Activated B cell treated with CpG ODN at 0.5 μM for 24 hours (primary cell): Measurements from ENCODE around the gene RBP4. TPM values are rescaled to one million over a fixed set of nuclear protein-coding genes. Genes with fewer than 3 reads are reported as not detected.

Source experiments
- ATAC-seq: fragments of 200-7000 bp; cut with Tn5 transposase; one replicate; pipeline ENCODE4 v1.10.0; 2021; ENCODE audit warnings: low read depth, mild to moderate bottlenecking, moderate library complexity
- CTCF ChIA-PET: fragments of 350-600 bp; sonication (Branson Sonifier 250); formaldehyde crosslinking; loops from one replicate; lab custom pipeline; 2021; ENCODE audit warnings: antibody characterized with exemption; lab: Charles Lee
- POLR2A ChIA-PET: fragments of 350-600 bp; sonication (Branson Sonifier 250); formaldehyde crosslinking; loops from one replicate; lab custom pipeline; 2021; ENCODE audit warnings: antibody characterized with exemption; lab: Charles Lee
- DNase-seq: peaks from one replicate; pipeline ENCODE4 v3.0.0; 2022
- H3K27ac Mint-ChIP-seq: one replicate; pipeline ENCODE4 v1.8.0; 2020; ENCODE audit warnings: mixed read lengths
- H3K27me3 Mint-ChIP-seq: one replicate; pipeline ENCODE4 v1.8.0; 2021; ENCODE audit warnings: mixed read lengths
- H3K36me3 Mint-ChIP-seq: one replicate; pipeline ENCODE4 v1.8.0; 2021; ENCODE audit warnings: low read depth, mixed read lengths
- H3K4me1 Mint-ChIP-seq: one replicate; pipeline ENCODE4 v1.8.0; 2021; ENCODE audit warnings: mixed read lengths
- H3K4me3 Mint-ChIP-seq: one replicate; pipeline ENCODE4 v1.8.0; 2020; ENCODE audit warnings: mild to moderate bottlenecking, mixed read lengths
- H3K9me3 Mint-ChIP-seq: one replicate; pipeline ENCODE4 v1.8.0; 2020; ENCODE audit warnings: mixed read lengths
- intact Hi-C: fragments of 100-400 bp; cut with micrococcal nuclease; formaldehyde crosslinking; loops from one replicate; pipeline ENCODE4 v1.15.1; 2024
- total RNA-seq: library from RNA; stranded (reverse); gene quantifications from 2 replicates; pipeline ENCODE4 v1.2.3, GENCODE V29; 2022
- TF ChIP-seq, protein P1 (sequence below): fragments of 200-600 bp; IDR thresholded peaks from one replicate; pipeline ENCODE4 v1.8.0; 2022; ENCODE audit warnings: antibody characterized with exemption, mild to moderate bottlenecking

Gene RBP4
- total RNA-seq, 1 donor from 2014 or later, result not detected

DNA sequence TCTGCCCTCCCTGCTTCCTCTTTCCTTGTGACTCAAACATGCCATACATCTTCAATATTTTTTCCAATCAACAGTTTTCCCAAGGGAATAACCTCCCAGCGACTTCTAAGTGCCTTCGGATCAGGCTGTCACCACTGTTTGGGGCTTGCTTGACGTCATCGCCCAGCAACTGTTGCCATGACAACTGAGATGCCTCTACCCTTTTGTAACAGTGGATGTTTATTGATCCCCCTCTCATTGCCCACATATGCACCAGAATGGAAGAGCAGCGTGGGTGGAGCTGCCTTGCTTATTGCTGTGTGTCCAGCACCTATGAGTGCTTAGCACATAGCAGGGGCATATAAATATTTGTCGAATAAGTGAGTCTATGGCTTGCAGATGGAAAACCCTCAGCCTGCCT lies 20.2 kb downstream of the RBP4 start:
- TF ChIP-seq, protein P1, sequence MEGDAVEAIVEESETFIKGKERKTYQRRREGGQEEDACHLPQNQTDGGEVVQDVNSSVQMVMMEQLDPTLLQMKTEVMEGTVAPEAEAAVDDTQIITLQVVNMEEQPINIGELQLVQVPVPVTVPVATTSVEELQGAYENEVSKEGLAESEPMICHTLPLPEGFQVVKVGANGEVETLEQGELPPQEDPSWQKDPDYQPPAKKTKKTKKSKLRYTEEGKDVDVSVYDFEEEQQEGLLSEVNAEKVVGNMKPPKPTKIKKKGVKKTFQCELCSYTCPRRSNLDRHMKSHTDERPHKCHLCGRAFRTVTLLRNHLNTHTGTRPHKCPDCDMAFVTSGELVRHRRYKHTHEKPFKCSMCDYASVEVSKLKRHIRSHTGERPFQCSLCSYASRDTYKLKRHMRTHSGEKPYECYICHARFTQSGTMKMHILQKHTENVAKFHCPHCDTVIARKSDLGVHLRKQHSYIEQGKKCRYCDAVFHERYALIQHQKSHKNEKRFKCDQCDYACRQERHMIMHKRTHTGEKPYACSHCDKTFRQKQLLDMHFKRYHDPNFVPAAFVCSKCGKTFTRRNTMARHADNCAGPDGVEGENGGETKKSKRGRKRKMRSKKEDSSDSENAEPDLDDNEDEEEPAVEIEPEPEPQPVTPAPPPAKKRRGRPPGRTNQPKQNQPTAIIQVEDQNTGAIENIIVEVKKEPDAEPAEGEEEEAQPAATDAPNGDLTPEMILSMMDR, result no peak
- POLR2A ChIA-PET, result no interaction called here
- no peak for ATAC-seq
- H3K4me3 Mint-ChIP-seq, result no peak overlapping the region
- CTCF ChIA-PET, result no interaction called here
- no peaks in the 10 kb centered on the region for H3K36me3 Mint-ChIP-seq
- H3K27me3 Mint-ChIP-seq, result peaks cover 10% of the 10 kb centered on the region
- DNase-seq, result no peak
- H3K27ac Mint-ChIP-seq, result no peak overlapping the region
- intact Hi-C loops, result no loop called here
- peaks cover 12% of the 10 kb centered on the region for H3K9me3 Mint-ChIP-seq
- H3K4me1 Mint-ChIP-seq, result no peaks in the 10 kb centered on the region

GRCh38 chr10:93579985-93580711 lies 20.9 kb downstream of the RBP4 start:
- H3K27me3 Mint-ChIP-seq, result peaks cover 10% of the 10 kb centered on the region
- ChIA-PET POLR2A (no interaction called here), CTCF (no interaction called here)
- H3K9me3 Mint-ChIP-seq, result peaks cover 12% of the 10 kb centered on the region
- no peak for ATAC-seq
- no peak for DNase-seq
- H3K4me3 Mint-ChIP-seq, result no peak overlapping the region
- H3K36me3 Mint-ChIP-seq, result no peaks in the 10 kb centered on the region
- TF ChIP-seq, protein P1, result no peak
- H3K27ac Mint-ChIP-seq, result no peak overlapping the region
- intact Hi-C loops, result no loop called here
- no peaks in the 10 kb centered on the region for H3K4me1 Mint-ChIP-seq

- DNase-seq, result no peak
- Mint-ChIP-seq H3K36me3 (no peaks in the 10 kb centered on the region), H3K4me1 (no peaks in the 10 kb centered on the region), H3K27me3 (peaks cover 10% of the 10 kb centered on the region), H3K27ac (no peak overlapping the region), H3K9me3 (peaks cover 12% of the 10 kb centered on the region), H3K4me3 (no peak overlapping the region)
- no peak for ATAC-seq
- ChIA-PET CTCF (no interaction called here), POLR2A (no interaction called here)
- intact Hi-C loops, result no loop called here
- TF ChIP-seq, protein P1, result no peak
Measured at GRCh38 chr10:93579089-93579488, 21.9 kb downstream of the RBP4 start.

- TF ChIP-seq, protein P1, result no peak
- Mint-ChIP-seq H3K27me3 (peaks cover 15% of the 10 kb centered on the region), H3K9me3 (peaks cover 12% of the 10 kb centered on the region), H3K4me3 (no peak overlapping the region), H3K4me1 (peaks cover 3% of the 10 kb centered on the region), H3K36me3 (no peaks in the 10 kb centered on the region), H3K27ac (no peak overlapping the region)
- intact Hi-C loops, result no loop called here
- ATAC-seq (no peak), DNase-seq (no peak)
- ChIA-PET POLR2A (no interaction called here), CTCF (no interaction called here)
Measured at GRCh38 chr10:93577565-93577964, 23.5 kb downstream of the RBP4 start.

DNA sequence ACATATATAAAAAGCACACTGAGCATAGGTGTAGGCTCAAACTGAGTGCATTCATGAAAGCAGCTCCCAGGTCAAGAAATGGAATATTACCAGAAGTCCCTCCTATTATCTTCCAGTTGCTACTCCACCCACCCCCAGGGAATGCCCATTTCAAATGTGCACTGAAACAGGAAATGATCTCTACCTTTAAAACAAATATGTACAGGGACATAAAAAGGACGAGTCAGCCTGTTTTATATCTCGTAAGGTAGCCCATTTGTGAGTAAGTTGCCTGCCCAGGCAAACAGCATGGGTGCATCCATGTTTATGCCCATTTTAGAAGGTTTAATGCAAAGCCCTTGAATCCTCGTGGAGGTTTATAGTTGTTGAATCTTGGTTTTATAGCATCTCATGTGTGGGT lies 24.1 kb downstream of the RBP4 start:
- intact Hi-C loops, result no loop called here
- TF ChIP-seq, protein P1, result no peak
- ChIA-PET CTCF (no interaction called here), POLR2A (no interaction called here)
- H3K9me3 Mint-ChIP-seq, result peaks cover 12% of the 10 kb centered on the region
- ATAC-seq (no peak), DNase-seq (no peak)
- no peaks in the 10 kb centered on the region for H3K36me3 Mint-ChIP-seq
- peaks cover 3% of the 10 kb centered on the region for H3K4me1 Mint-ChIP-seq
- H3K27ac Mint-ChIP-seq, result no peak overlapping the region
- no peak overlapping the region for H3K4me3 Mint-ChIP-seq
- H3K27me3 Mint-ChIP-seq, result peaks cover 20% of the 10 kb centered on the region
